H9 (cell line): ENCODE data around the gene ADGRB3. TPM values are rescaled to one million over a fixed set of nuclear protein-coding genes. Genes with fewer than 3 reads are reported as not detected.

ENCODE experiments used
- DNase-seq: peaks from one replicate; pipeline ENCODE4 v3.0.0-alpha.2; 2017
- H2AFZ ChIP-seq: one replicate; pipeline ENCODE4 v1.6.1; 2013; ENCODE audit warnings: mild to moderate bottlenecking, low read length, control low read depth, moderate library complexity
- H2AK5ac ChIP-seq: 2 replicates; pipeline ENCODE4 v1.6.1; 2013; ENCODE audit warnings: low read length, control low read depth, mixed read lengths; ENCODE audit not compliant: insufficient read length
- H2BK120ac ChIP-seq: one replicate; pipeline ENCODE4 v1.6.1; 2013; ENCODE audit warnings: low read depth, mild to moderate bottlenecking, low read length, control low read depth, inconsistent platforms; ENCODE audit not compliant: poor library complexity, severe bottlenecking
- H2BK12ac ChIP-seq: 2 replicates; pipeline ENCODE4 v1.6.1; 2013; ENCODE audit warnings: low read length, control low read depth, mixed read lengths, low read depth; ENCODE audit not compliant: insufficient read length
- H2BK15ac ChIP-seq: 2 replicates; pipeline ENCODE4 v1.6.1; 2013; ENCODE audit warnings: low read depth, low read length, control low read depth
- H2BK20ac ChIP-seq: one replicate; pipeline ENCODE4 v1.6.1; 2013; ENCODE audit warnings: low read depth, mild to moderate bottlenecking, low read length, control low read depth, inconsistent platforms; ENCODE audit not compliant: poor library complexity, severe bottlenecking
- H2BK5ac ChIP-seq: 2 replicates; pipeline ENCODE4 v1.6.1; 2013; ENCODE audit warnings: low read length, control low read depth, mixed read lengths; ENCODE audit not compliant: insufficient read length
- H3K14ac ChIP-seq: 2 replicates; pipeline ENCODE4 v1.6.1; 2013; ENCODE audit warnings: low read length, control low read depth; ENCODE audit not compliant: insufficient read depth
- H3K18ac ChIP-seq: 2 replicates; pipeline ENCODE4 v1.6.1; 2013; ENCODE audit warnings: low read depth, mild to moderate bottlenecking, mixed read lengths, low read length, control low read depth; ENCODE audit not compliant: insufficient read length
- H3K23ac ChIP-seq: 2 replicates; pipeline ENCODE4 v1.6.1; 2013; ENCODE audit warnings: low read length, control low read depth, mixed read lengths, low read depth; ENCODE audit not compliant: insufficient read length
- H3K23me2 ChIP-seq: 2 replicates; pipeline ENCODE4 v1.6.1; 2013; ENCODE audit warnings: low read depth, mild to moderate bottlenecking, mixed read lengths, low read length, control low read depth; ENCODE audit not compliant: insufficient read length, poor library complexity, severe bottlenecking
- H3K27ac ChIP-seq: 2 replicates; pipeline ENCODE4 v1.5.1; 2013; ENCODE audit warnings: low read length, control low read depth, mixed read lengths, low read depth; ENCODE audit not compliant: insufficient read length
- H3K27me3 ChIP-seq: 2 replicates; pipeline ENCODE4 v1.6.1; 2013; ENCODE audit warnings: low read length, control low read depth, inconsistent platforms; ENCODE audit not compliant: insufficient read depth
- H3K4ac ChIP-seq: 2 replicates; pipeline ENCODE4 v1.6.1; 2013; ENCODE audit warnings: low read depth, mild to moderate bottlenecking, control low read depth, inconsistent platforms, low read length, moderate library complexity
- H3K4me1 ChIP-seq: 2 replicates; pipeline ENCODE4 v1.6.1; 2013; ENCODE audit warnings: low read length, control low read depth, inconsistent platforms; ENCODE audit not compliant: insufficient read depth
- H3K4me2 ChIP-seq: 2 replicates; pipeline ENCODE4 v1.6.1; 2013; ENCODE audit warnings: low read length, control low read depth, mixed read lengths; ENCODE audit not compliant: insufficient read length, insufficient read depth
- H3K56ac ChIP-seq: 2 replicates; pipeline ENCODE4 v1.6.1; 2013; ENCODE audit warnings: low read depth, mild to moderate bottlenecking, mixed read lengths, low read length, control low read depth; ENCODE audit not compliant: insufficient read length
- H3K79me1 ChIP-seq: 2 replicates; pipeline ENCODE4 v1.6.1; 2013; ENCODE audit warnings: low read depth, mild to moderate bottlenecking, moderate library complexity, low read length, control low read depth, inconsistent platforms; ENCODE audit not compliant: insufficient read depth, poor library complexity, severe bottlenecking
- H3K79me2 ChIP-seq: 2 replicates; pipeline ENCODE4 v1.6.1; 2013; ENCODE audit warnings: low read length, control low read depth, inconsistent platforms; ENCODE audit not compliant: insufficient read depth
- H3K9ac ChIP-seq: 2 replicates; pipeline ENCODE4 v1.6.1; 2013; ENCODE audit warnings: low read length, control low read depth, mixed read lengths; ENCODE audit not compliant: insufficient read length; ENCODE audit errors: extremely low read depth
- H3K9me3 ChIP-seq: one replicate; pipeline ENCODE4 v1.6.1; 2013; ENCODE audit warnings: low read depth, low read length, inconsistent platforms; ENCODE audit not compliant: control insufficient read depth
- H3T11ph ChIP-seq: one replicate; pipeline ENCODE4 v1.6.1; 2013; ENCODE audit warnings: mild to moderate bottlenecking, low read length, control low read depth, inconsistent platforms
- H4K20me1 ChIP-seq: one replicate; pipeline ENCODE4 v1.6.1; 2013; ENCODE audit not compliant: control insufficient read depth, insufficient read length, insufficient read depth
- H4K5ac ChIP-seq: 2 replicates; pipeline ENCODE4 v1.6.1; 2013; ENCODE audit warnings: low read depth, mild to moderate bottlenecking, mixed read lengths, low read length, control low read depth; ENCODE audit not compliant: insufficient read length
- H4K8ac ChIP-seq: replicated peaks from 2 replicates; pipeline ENCODE4 v1.6.1; 2013; ENCODE audit warnings: low read length, control low read depth, mixed read lengths, low read depth; ENCODE audit not compliant: insufficient read length
- H4K91ac ChIP-seq: 2 replicates; pipeline ENCODE4 v1.6.1; 2013; ENCODE audit warnings: low read depth, mild to moderate bottlenecking, moderate library complexity, mixed read lengths, low read length, control low read depth; ENCODE audit not compliant: insufficient read length
- H3K27ac Mint-ChIP-seq, 3 experiments: 2 replicates in 2 of 3; 3 replicates in 1 of 3; pipeline ENCODE4 v1.8.0; 2020 to 2021; ENCODE audit warnings: mixed read lengths in 3 of 3, mild to moderate bottlenecking in 1 of 3, moderate library complexity in 1 of 3
- H3K27me3 Mint-ChIP-seq: 2 replicates; pipeline ENCODE4 v1.8.0; 2021; ENCODE audit warnings: low read depth, mild to moderate bottlenecking, moderate library complexity, mixed read lengths
- H3K36me3 Mint-ChIP-seq, 3 experiments: 2 replicates in 2 of 3; 3 replicates in 1 of 3; pipeline ENCODE4 v1.8.0; 2020 to 2021; ENCODE audit warnings: low read depth in 3 of 3, mixed read lengths in 3 of 3; ENCODE audit not compliant: insufficient read depth in 1 of 3
- H3K4me1 Mint-ChIP-seq, 2 experiments: 2 replicates each; pipeline ENCODE4 v1.8.0; 2020; ENCODE audit warnings: mixed read lengths in 2 of 2
- H3K4me3 Mint-ChIP-seq, 2 experiments: 2 replicates in 1 of 2; 3 replicates in 1 of 2; pipeline ENCODE4 v1.8.0; 2020 to 2021; ENCODE audit warnings: mild to moderate bottlenecking in 2 of 2, mixed read lengths in 2 of 2, moderate library complexity in 1 of 2
- H3K9me3 Mint-ChIP-seq, 2 experiments: 2 replicates in 1 of 2; 3 replicates in 1 of 2; pipeline ENCODE4 v1.8.0; 2020; ENCODE audit warnings: mild to moderate bottlenecking in 2 of 2, mixed read lengths in 2 of 2, moderate library complexity in 1 of 2
- WGBS: extraction: QIAGEN DNeasy Blood & Tissue Kit; methylation state at CpG from one replicate; pipeline ENCODE4 v1.1.7; 2013; ENCODE audit warnings: missing lambda C conversion rate, low lambda C conversion rate, mixed read lengths; ENCODE audit not compliant: insufficient read length; ENCODE audit errors: extremely low coverage; 5-methylcytosine and 5-hydroxymethylcytosine counted together
- total RNA-seq: library from RNA; stranded (reverse); gene quantifications from 2 replicates; pipeline ENCODE4 v1.2.1, GENCODE V29; 2021
- TF ChIP-seq, protein P1 (sequence below): fragments of 200-600 bp; sonication (generic); conservative IDR thresholded peaks from 3 replicates; pipeline ENCODE4 v1.8.0; 2021; ENCODE audit warnings: antibody characterized with exemption, mild to moderate bottlenecking

ADGRB3 gene
- total RNA-seq, 1 experiment from 2014 or later = 0.37 TPM

DNA sequence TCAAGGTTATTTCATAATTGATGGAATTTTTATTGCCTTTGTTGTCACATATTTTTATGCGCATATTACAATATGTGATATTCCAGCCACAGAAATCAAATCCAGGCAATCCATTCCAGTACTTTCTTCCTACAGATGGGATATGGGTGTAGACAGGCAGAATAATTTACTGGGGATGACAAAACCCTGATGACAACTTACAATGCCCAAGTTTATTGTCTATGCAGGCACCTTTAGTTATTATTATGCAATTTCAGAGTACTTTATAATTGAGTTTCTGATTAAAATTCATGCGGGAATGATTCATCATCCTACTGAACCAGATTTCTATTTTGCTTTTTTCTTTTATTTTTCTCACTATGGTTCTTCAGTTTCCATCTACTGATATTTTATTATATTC is 803.0 kb downstream of the ADGRB3 start:
- no peak overlapping the region for H3K4me2 ChIP-seq
- no peak overlapping the region for H2AFZ ChIP-seq
- no peak overlapping the region for H3K27ac ChIP-seq
- Mint-ChIP-seq H3K27ac (no peak overlapping the region), H3K27me3 (no peaks in the 10 kb centered on the region; the same call in 1 of the 2 replicates), H3K9me3 (peaks cover 11 to 19% of the 10 kb centered on the region in 2 experiments), H3K4me3 (no peak overlapping the region), H3K4me1 (no peaks in the 10 kb centered on the region), H3K36me3 (peaks cover 3 to 7% (median 3%) of the 10 kb centered on the region in 3 experiments; a peak in 5 of 7 replicates)
- no peaks in the 10 kb centered on the region for H3K9me3 ChIP-seq
- H4K5ac ChIP-seq = no peak overlapping the region
- H3K56ac ChIP-seq = no peak overlapping the region
- no peak overlapping the region for H4K8ac ChIP-seq
- H2BK12ac ChIP-seq = no peak overlapping the region
- H3K79me2 ChIP-seq = no peaks in the 10 kb centered on the region
- H2BK5ac ChIP-seq = no peak overlapping the region
- no peaks in the 10 kb centered on the region for H3K4me1 ChIP-seq
- H2BK15ac ChIP-seq = no peak overlapping the region
- H3K23me2 ChIP-seq = no peaks in the 10 kb centered on the region
- no peak overlapping the region for H2AK5ac ChIP-seq
- no peak overlapping the region for H2BK20ac ChIP-seq
- H3K18ac ChIP-seq = no peak overlapping the region
- H4K20me1 ChIP-seq = no peaks in the 10 kb centered on the region
- no peak overlapping the region for H3K4ac ChIP-seq
- H3K79me1 ChIP-seq = no peaks in the 10 kb centered on the region
- H3K9ac ChIP-seq = no peak overlapping the region
- no peak overlapping the region for H4K91ac ChIP-seq
- WGBS = no CpG with 5 or more reads among the region's 2 CpGs
- DNase-seq = no peak
- TF ChIP-seq, protein P1, sequence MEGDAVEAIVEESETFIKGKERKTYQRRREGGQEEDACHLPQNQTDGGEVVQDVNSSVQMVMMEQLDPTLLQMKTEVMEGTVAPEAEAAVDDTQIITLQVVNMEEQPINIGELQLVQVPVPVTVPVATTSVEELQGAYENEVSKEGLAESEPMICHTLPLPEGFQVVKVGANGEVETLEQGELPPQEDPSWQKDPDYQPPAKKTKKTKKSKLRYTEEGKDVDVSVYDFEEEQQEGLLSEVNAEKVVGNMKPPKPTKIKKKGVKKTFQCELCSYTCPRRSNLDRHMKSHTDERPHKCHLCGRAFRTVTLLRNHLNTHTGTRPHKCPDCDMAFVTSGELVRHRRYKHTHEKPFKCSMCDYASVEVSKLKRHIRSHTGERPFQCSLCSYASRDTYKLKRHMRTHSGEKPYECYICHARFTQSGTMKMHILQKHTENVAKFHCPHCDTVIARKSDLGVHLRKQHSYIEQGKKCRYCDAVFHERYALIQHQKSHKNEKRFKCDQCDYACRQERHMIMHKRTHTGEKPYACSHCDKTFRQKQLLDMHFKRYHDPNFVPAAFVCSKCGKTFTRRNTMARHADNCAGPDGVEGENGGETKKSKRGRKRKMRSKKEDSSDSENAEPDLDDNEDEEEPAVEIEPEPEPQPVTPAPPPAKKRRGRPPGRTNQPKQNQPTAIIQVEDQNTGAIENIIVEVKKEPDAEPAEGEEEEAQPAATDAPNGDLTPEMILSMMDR = no peak
- no peak overlapping the region for H2BK120ac ChIP-seq
- H3K14ac ChIP-seq = no peak overlapping the region
- no peak overlapping the region for H3K23ac ChIP-seq
- H3K27me3 ChIP-seq = no peaks in the 10 kb centered on the region
- H3T11ph ChIP-seq = no peak overlapping the region
